C4-2B (cell line): Measurements from ENCODE around the gene ACOXL.

Experiments used
- H3K27ac ChIP-seq: fragments of 450-650 bp; 2 replicates; pipeline ENCODE4 v1.5.1; 2017
- ZFX ChIP-seq: fragments of 450-650 bp; IDR thresholded peaks from 2 replicates; pipeline ENCODE4 v1.6.1; 2017
- TF ChIP-seq, protein P1 (sequence below): fragments of 450-650 bp; conservative IDR thresholded peaks from 2 replicates; pipeline ENCODE4 v1.5.1; 2017; ENCODE audit warnings: mild to moderate bottlenecking

The ACOXL gene

DNA sequence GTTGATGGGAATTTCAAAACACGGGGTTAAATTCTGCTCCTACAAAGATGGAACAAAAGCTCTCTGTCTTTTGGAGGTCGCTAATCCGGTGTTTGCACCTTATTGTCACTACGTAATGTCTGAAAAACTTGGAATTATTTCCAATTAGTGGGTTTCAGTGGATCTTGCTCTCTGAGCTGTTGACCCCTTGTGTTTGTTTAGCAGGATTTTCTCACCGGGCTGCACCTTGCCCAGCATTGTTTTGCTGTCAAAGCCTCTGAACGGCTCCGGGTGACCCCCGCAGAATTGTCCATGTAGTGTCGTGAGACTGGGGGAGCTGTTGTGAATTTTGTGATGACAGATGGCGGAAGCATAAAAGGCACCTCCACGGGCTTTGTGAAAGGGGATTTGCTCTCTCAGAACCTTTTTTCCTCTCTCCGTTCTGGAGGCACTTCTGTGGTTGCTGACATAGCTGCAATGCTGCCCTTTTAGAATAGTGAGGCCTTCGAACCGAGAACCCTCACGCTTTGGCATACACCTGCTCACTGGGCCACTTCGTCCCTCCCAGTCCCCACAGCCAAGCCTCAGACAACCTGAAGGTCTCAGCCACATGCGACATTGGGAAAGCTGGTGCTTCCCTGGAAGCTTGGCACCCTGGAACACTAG lies 129.4 kb downstream of the ACOXL start:
- TF ChIP-seq ZFX = no peak
- TF ChIP-seq, protein P1, sequence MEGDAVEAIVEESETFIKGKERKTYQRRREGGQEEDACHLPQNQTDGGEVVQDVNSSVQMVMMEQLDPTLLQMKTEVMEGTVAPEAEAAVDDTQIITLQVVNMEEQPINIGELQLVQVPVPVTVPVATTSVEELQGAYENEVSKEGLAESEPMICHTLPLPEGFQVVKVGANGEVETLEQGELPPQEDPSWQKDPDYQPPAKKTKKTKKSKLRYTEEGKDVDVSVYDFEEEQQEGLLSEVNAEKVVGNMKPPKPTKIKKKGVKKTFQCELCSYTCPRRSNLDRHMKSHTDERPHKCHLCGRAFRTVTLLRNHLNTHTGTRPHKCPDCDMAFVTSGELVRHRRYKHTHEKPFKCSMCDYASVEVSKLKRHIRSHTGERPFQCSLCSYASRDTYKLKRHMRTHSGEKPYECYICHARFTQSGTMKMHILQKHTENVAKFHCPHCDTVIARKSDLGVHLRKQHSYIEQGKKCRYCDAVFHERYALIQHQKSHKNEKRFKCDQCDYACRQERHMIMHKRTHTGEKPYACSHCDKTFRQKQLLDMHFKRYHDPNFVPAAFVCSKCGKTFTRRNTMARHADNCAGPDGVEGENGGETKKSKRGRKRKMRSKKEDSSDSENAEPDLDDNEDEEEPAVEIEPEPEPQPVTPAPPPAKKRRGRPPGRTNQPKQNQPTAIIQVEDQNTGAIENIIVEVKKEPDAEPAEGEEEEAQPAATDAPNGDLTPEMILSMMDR = no peak
- no peak overlapping the region for H3K27ac ChIP-seq

DNA sequence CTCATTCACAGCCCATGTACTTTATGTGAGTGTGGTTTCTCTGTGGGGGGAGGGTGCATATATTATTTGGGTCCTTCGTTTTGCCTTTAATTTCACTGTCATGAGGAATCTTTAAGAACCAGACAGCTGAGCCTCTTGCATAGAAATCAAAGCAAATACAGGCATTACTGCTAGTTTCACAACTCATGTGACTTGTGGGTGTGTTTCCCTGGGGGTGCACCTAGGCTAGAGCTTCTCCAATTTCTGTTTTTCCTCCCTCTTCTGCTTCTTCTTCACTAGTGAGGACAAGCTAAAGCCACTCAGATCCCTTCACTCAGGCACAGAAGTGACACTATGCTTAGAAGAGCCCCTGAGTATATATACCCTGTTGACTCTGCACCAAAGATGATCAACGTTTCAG lies 131.4 kb downstream of the ACOXL start:
- no peak overlapping the region for H3K27ac ChIP-seq
- TF ChIP-seq, protein P1 = no peak
- TF ChIP-seq ZFX = no peak

DNA sequence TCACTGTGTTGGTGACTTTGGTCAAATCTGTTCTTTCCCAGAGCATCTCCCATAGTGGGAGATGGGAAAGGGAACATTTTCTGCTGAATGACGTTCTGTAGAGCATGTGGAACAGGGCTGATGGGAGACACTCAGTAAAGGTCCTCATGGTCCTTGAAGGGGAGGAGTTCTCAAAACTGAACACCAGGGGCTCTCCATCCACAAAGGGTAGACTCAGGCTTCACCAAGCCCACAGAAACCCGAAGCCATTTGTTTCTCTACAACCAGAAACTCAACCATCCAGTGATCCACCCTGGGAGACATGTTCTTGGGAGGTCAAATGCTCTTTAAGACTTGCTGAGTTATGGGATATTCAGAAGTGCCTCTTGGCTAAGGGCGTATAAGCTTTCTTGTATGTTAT lies 131.8 kb downstream of the ACOXL start:
- no peak overlapping the region for H3K27ac ChIP-seq
- no peak for TF ChIP-seq ZFX
- TF ChIP-seq, protein P1 = no peak

DNA sequence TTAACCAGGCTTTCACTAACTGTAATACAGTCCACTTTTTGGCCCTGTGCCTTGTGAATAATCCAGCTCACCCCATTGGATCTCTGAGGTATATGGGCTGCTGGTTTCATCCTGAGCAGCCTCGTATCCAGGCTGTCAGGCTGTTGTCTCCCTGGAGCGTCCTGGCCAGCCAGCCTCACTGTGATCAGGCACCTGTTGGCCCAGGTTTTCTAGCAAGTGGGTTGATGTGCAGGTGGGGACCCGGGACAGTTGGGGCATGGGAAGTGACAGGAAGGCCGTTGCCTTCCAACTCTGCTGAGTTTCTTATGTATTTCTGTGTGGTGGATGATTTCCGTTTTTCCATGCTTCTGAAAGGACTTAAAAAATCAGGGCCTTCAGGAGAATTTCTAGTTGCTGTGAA lies 132.4 kb downstream of the ACOXL start:
- TF ChIP-seq ZFX = no peak

DNA sequence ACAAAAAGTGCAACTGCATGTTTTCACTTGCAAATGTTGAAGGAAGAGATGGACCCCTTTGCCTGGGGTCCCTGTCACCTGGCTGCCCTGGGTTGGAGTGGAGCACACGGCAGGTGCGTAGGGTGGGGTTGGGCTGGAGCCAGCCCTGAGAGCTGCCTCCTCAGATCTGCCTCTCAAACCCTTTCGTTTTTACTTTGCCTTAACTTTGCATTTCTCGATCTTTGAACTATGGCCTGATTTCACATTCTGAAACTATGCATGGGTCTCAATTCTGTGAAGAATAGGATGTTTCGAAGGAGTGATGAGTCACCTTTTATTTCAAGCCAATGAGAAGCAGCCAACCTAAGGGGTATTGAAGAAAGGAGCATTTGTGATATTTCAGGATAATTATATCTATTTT lies 132.8 kb downstream of the ACOXL start:
- no peak overlapping the region for H3K27ac ChIP-seq
- TF ChIP-seq, protein P1 = no peak
- TF ChIP-seq ZFX = no peak

More for the DNA sequence above, 132.4 kb downstream of the ACOXL start:
- no peak overlapping the region for H3K27ac ChIP-seq

DNA sequence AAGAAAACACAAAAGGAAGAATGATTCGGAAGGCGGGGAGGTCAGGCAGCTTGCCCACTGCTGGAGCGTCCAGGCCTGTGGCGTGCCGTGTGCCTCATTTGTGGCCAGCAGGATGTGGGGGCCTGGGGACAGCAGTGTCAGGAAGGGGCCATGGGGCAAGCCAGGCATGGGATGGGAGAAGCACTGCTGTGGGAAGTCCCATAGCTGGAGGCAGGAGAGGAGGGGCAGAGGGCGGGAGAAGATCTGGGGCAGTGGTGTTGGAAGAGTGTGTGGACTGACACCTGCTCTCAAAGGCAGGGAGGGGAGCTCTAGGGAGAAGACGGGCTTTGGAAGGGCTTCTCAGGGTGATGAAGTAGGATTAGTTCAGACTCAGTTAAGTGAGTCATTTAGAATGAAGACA lies 133.7 kb downstream of the ACOXL start:
- no peak overlapping the region for H3K27ac ChIP-seq

DNA sequence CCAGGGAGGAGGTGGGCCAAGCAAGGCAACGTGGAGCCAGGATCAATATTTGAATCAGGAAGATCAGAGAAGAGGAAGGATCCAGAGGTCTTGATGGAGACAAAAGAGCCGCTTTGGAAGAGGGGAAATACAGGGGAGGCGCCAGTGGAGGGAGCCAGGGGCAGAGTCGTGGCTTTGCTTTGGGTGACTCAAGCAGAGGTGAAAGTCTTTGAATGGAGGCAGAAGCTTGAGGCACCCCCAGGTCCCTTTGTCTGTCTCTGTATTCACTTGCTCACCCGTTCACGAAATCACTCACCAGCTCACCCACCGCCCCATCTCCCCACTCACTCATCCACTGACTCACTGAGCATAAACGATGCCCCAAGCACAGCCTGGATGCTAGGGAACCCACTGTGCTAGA lies 134.1 kb downstream of the ACOXL start:
- H3K27ac ChIP-seq = no peak overlapping the region
- TF ChIP-seq ZFX = no peak
- TF ChIP-seq, protein P1 = no peak

More for the DNA sequence above, 133.7 kb downstream of the ACOXL start:
- no peak for TF ChIP-seq ZFX
- TF ChIP-seq, protein P1 = no peak

DNA sequence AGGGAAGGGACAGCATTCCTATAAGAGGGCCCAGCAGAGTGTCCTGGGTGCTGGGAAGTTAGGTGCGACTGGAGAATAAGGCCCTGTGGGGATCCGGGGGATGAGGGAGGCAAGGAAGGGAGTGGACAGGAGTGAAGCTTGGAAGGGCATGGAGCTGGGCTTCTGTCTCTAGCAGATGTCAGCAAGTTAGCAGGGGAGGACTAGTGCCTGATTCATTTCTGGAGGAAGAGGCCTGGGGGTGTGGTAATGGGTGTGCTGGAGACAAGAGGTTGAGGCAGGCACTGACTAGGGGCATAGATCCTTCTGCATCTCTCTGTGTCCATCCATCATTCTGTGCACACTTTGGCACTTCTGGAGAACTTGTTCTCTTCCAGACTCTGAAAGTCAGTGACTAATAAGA lies 134.7 kb downstream of the ACOXL start:
- H3K27ac ChIP-seq = no peak overlapping the region
- TF ChIP-seq, protein P1 = no peak
- TF ChIP-seq ZFX = no peak
